GM12891 (cell line): Measurements from ENCODE around the gene TBCB.

ENCODE experiments used
- PAX5 ChIP-seq: IDR thresholded peaks from 2 replicates; pipeline ENCODE4 v1.6.1; 2011; ENCODE audit warnings: low read length, moderate library complexity, mild to moderate bottlenecking; ENCODE audit not compliant: insufficient read depth, severe bottlenecking
- POLR2A ChIP-seq: IDR thresholded peaks from 2 replicates; pipeline ENCODE4 v1.6.1; 2011; ENCODE audit warnings: low read depth, low read length, control low read depth
- POLR2AphosphoS5 ChIP-seq: IDR thresholded peaks from 2 replicates; pipeline ENCODE4 v1.6.1; 2011; ENCODE audit warnings: low read depth, low read length, control low read depth

DNA sequence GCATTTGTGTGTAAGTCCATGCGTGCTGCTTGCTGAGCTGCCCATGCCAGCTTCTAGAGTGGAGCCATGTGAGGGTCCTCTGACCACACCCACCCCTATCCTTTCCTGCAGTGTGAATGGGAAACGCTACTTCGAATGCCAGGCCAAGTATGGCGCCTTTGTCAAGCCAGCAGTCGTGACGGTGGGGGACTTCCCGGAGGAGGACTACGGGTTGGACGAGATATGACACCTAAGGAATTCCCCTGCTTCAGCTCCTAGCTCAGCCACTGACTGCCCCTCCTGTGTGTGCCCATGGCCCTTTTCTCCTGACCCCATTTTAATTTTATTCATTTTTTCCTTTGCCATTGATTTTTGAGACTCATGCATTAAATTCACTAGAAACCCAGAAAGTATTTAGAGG is 10.3 kb downstream of the TBCB start:
- TF ChIP-seq POLR2A (no peak), POLR2AphosphoS5 (no peak), PAX5 (no peak)
